ENCODE measurements around the gene UNC5A. TPM values are rescaled to one million over a fixed set of nuclear protein-coding genes. Genes with fewer than 3 reads are reported as not detected.

Gene UNC5A
- polyA plus RNA-seq, 1 of the 3 experiments (the other 2 are of a cell fraction) = 0.46 TPM

- no peak overlapping the region for H3K27ac ChIP-seq (ENCODE audit: low read depth in 2 of 2, low read length in 1 of 2)
- peaks cover 0 to 23% of the 10 kb centered on the region in 2 experiments; a peak in 1 of 4 replicates for H3K4me1 ChIP-seq (ENCODE audit: control insufficient read depth in 1 of 2, insufficient read depth in 2 of 2, low read depth in 1 of 2, low read length in 1 of 2)
- no peak overlapping the region for H3K4me2 ChIP-seq
- no peak overlapping the region for H2AFZ ChIP-seq (ENCODE audit: low read depth)
- DNase-seq = no peak
- H3K27me3 ChIP-seq (ENCODE audit: insufficient read depth) = no peaks in the 10 kb centered on the region
- H4K20me1 ChIP-seq (ENCODE audit: insufficient read depth) = no peaks in the 10 kb centered on the region
- TF ChIP-seq FOXM1 (IDR thresholded peaks at IDR 0.05; ENCODE audit: low read depth) = no peak
- TF ChIP-seq IRF3 (IDR thresholded peaks at IDR 0.05; ENCODE audit: low read depth, low read length) = no peak
- TF ChIP-seq FOXJ3 (CRISPR knock-in tag; IDR thresholded peaks at IDR 0.05) = no peak
- TF ChIP-seq, protein P1, sequence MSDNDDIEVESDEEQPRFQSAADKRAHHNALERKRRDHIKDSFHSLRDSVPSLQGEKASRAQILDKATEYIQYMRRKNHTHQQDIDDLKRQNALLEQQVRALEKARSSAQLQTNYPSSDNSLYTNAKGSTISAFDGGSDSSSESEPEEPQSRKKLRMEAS (IDR thresholded peaks at IDR 0.05; ENCODE audit: low read depth) = no peak
- no peak for TF ChIP-seq RXRA (IDR thresholded peaks at IDR 0.05; ENCODE audit: borderline replicate concordance, low read depth)
- TF ChIP-seq SMC3 (IDR thresholded peaks at IDR 0.05; ENCODE audit: low read depth, low read length) = no peak
- no peak for TF ChIP-seq RFX5 (IDR thresholded peaks at IDR 0.05; ENCODE audit: low read length)
- TF ChIP-seq RCOR1 (IDR thresholded peaks at IDR 0.05; ENCODE audit: low read length) = no peak
- TF ChIP-seq TCF12 (IDR thresholded peaks at IDR 0.05) = no peak
- no peak for TF ChIP-seq POLR2AphosphoS5 (IDR thresholded peaks at IDR 0.05; ENCODE audit: low read depth, low read length)
- no peak for TF ChIP-seq RAD21 (IDR thresholded peaks at IDR 0.05; ENCODE audit: low read length)
- no peak for TF ChIP-seq ZBTB33 (IDR thresholded peaks at IDR 0.05; ENCODE audit: borderline replicate concordance, low read depth)
- no peak for TF ChIP-seq CTCF (IDR thresholded peaks at IDR 0.05)
- no peak for TF ChIP-seq EP300 (IDR thresholded peaks at IDR 0.05; ENCODE audit: borderline replicate concordance in 1 of 2, low read depth in 1 of 2, low read length in 1 of 2)
- 0% methylated on average over 1 of the region's 10 CpGs for WGBS (ENCODE audit: low lambda C conversion rate)
- no peak overlapping the region for H3K9ac ChIP-seq
- H3K9me3 ChIP-seq = no peaks in the 10 kb centered on the region
- ChIA-PET CTCF (interaction anchor here (2.2 kb wide), 1 partner anchor 14 kb away, joined by 7 read pairs; no protein-coding TSS in a partner anchor), POLR2A (no interaction called here)
- H3F3A ChIP-seq (replicated peaks; ENCODE audit: insufficient read depth) = no peaks in the 10 kb centered on the region
- no peaks in the 10 kb centered on the region for H3K79me2 ChIP-seq (ENCODE audit: insufficient read depth)
- H3K36me3 ChIP-seq (replicated peaks in 1 of 2; ENCODE audit: control insufficient read depth in 1 of 2, insufficient read depth in 2 of 2, low read length in 1 of 2) = no peaks in the 10 kb centered on the region
- no peak overlapping the region for H3K4me3 ChIP-seq (ENCODE audit: low read depth in 2 of 2, low read length in 1 of 2)
- H3K9me2 ChIP-seq = no peaks in the 10 kb centered on the region
These were observed 49.6 kb downstream of the UNC5A start for GRCh38 chr5:176859916-176860315.
